ENCODE results near the gene MRS2. TPM values are rescaled to one million over a fixed set of nuclear protein-coding genes. Genes with fewer than 3 reads are reported as not detected.

Gene MRS2
- total RNA-seq, 4 donors from 2014 or later = 22.1 to 39.7 (median 29.9) TPM

GRCh38 chr6:24455061-24455460, 52.3 kb downstream of the MRS2 start:
- TF ChIP-seq CTCF (IDR thresholded peaks at IDR 0.05; ENCODE audit: low read depth) = no peak

- TF ChIP-seq CTCF (IDR thresholded peaks at IDR 0.05; ENCODE audit: low read depth) = no peak
Measured at GRCh38 chr6:24458134-24458533, 55.4 kb downstream of the MRS2 start.

DNA sequence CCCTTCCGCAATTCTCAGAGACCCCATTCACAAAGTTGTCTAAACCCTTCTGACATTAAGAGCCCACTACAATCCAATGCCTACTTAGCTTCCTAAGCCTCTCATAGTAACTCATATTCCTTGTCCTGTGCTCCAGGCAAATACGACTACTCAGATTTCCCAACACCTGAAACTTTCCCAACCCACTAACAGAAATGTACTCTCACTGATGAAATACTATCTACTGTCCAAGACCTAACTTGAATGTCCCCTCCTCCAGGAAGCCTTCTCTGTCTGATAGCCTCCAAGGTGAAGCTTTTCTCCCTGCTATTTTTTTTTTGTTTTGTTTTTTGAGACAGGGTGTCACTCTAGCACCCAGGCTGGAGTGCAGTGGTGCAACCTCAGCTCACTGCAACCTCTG, 56.2 kb downstream of the MRS2 start:
- TF ChIP-seq CTCF (IDR thresholded peaks at IDR 0.05; ENCODE audit: low read depth) = no peak

DNA sequence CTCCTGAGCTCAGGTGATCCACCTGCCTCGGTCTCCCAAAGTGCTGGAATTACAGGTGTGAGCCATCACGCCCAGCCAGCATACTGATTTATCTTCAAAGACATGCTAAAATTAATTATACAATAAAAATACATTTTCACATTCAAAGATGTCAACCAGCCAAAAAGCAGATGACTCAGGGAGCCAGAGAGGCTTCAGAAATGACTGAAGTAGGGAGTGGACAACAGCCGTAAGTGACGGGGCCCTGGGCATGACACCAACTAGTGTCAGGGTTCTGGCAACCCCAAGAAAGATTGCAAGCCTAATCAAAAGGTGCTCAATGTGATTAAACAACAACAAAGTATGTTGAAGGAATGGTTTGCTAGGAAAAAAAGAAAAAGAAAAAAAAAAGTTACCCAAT, 58.2 kb downstream of the MRS2 start:
- TF ChIP-seq CTCF (IDR thresholded peaks at IDR 0.05; ENCODE audit: low read depth) = no peak

DNA sequence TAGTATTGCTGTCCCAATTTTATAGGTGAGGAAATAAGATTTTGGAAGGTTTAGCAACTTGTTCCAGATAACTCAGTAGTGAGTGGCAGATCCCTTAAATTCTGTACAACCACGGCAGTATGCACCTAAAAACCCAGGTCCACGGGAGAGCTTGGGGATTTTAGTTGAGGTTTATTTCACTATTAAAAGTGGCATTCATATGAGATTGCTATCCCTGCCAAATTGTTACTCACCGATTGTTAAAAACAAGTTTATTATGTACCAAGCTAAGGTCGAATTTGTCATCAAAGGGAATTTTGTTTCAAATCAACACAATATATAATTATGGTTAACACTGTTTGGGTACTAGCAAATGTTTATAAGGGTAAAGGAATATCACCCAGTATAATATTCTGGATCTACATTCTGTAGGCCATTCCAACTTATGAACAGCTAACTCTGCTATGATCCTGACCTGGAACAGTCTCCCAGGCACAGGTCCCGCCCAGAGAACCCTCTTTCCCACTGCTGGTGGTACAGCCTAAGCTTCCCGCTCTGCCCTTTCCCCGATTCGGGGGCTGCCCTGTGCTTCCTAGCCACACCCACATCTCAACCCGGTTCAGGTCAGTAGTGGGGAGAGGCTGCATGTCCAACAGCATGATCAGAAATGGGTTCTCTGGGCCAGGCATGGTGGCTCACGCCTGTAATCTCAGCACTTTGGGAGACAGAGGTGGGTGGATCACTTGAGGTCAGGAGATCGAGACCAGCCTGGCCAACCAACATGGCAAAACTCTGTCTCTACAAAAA, 61.7 kb downstream of the MRS2 start:
- TF ChIP-seq CTCF (IDR thresholded peaks at IDR 0.05; ENCODE audit: low read depth) = no peak

- TF ChIP-seq CTCF (IDR thresholded peaks at IDR 0.05; ENCODE audit: low read depth) = no peak
Measured at GRCh38 chr6:24469811-24470210, 67.1 kb downstream of the MRS2 start.

DNA sequence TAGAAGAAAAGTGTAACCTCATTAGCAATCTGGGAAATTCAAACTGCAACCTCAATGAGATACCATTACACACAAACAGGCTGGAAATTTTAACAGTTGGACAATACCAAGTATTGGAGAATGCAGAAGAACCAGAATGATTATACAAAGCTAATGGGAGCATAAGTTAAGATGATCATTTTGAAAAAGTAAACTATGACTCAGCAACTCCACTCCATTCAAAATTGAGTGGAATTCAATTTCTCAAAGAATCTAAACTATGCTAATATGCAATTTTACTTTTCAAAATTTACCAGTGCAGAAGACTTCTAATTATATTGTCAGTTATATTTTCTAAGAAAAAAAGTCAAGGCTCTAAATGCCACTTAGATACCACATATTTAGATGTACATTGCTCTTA, 69.4 kb downstream of the MRS2 start:
- no peak for TF ChIP-seq CTCF (IDR thresholded peaks at IDR 0.05; ENCODE audit: low read depth)

Small RNAs within 50 kb of the gene (small RNA-seq; reads per million reads assigned to genes)
- gene RNU6-391P = not detected

Other genes starting within 250 kb of the MRS2 start
- gene DCDC2, start 44.9 kb upstream of the MRS2 start, total RNA-seq = under 1 TPM in 1 of 4 donors, not detected in 3; 0.51 TPM
- gene GPLD1, start 86.6 kb downstream of the MRS2 start, total RNA-seq = 10 to 100 TPM in 2 of 4 donors, 1 to 10 TPM in 2; 5.9 to 18.1 (median 13.0) TPM
- gene ALDH5A1, start 92.0 kb downstream of the MRS2 start, total RNA-seq = 10 to 100 TPM in 1 of 4 donors, 1 to 10 TPM in 3; 4.4 to 13.4 (median 7.1) TPM
- under 1 TPM in 1 of 4 donors, not detected in 3; 0.17 TPM for gene KIAA0319, start 243.3 kb downstream of the MRS2 start, total RNA-seq